B cell (primary cell): ENCODE data around the gene SFT2D1. TPM values are rescaled to one million over a fixed set of nuclear protein-coding genes. Genes with fewer than 3 reads are reported as not detected.

Source experiments
- ATAC-seq: fragments of 200-7000 bp; cut with Tn5 transposase; one replicate; pipeline ENCODE4 v1.10.0; 2021; ENCODE audit warnings: low read depth, mild to moderate bottlenecking, moderate number of reproducible peaks, moderate library complexity
- CTCF ChIA-PET: fragments of 350-600 bp; sonication (Branson Sonifier 250); formaldehyde crosslinking; loops from one replicate; lab custom pipeline; 2021; ENCODE audit warnings: antibody characterized with exemption, inconsistent platforms; lab: Charles Lee
- POLR2A ChIA-PET: fragments of 350-600 bp; sonication (Branson Sonifier 250); formaldehyde crosslinking; loops from one replicate; lab custom pipeline; 2021; ENCODE audit warnings: antibody characterized with exemption; lab: Charles Lee
- DNase-seq: peaks from one replicate; pipeline ENCODE4 v3.0.0; 2013
- H2AFZ ChIP-seq: 2 replicates; pipeline ENCODE4 v1.6.1; 2012; ENCODE audit warnings: mild to moderate bottlenecking, low read depth, low read length; ENCODE audit not compliant: insufficient read depth, poor library complexity, severe bottlenecking
- H3K27ac ChIP-seq, 2 donors: 1 replicate in 1 of 2; 2 replicates in 1 of 2; pipeline ENCODE4 v1.5.1; 2012 to 2013; ENCODE audit warnings: low read length in 2 of 2, mild to moderate bottlenecking in 2 of 2, moderate library complexity in 1 of 2
- H3K27me3 ChIP-seq, 4 experiments: fragments of 200-600 bp in 1 of 4; sonication (generic) in 1 of 4; replicated peaks in 1 of 4; 1 replicate in 2 of 4; 2 replicates in 2 of 4; pipeline versions ENCODE4 v1.6.1 to v1.7.0; 2013 to 2016; ENCODE audit warnings: low read length in 3 of 4, mild to moderate bottlenecking in 2 of 4, mixed read lengths in 1 of 4, moderate library complexity in 1 of 4; ENCODE audit not compliant: insufficient read depth in 4 of 4, control insufficient read depth in 3 of 4; ENCODE audit errors: control extremely low read depth in 1 of 4
- H3K36me3 ChIP-seq, 2 experiments: replicated peaks in 1 of 2; 1 replicate in 1 of 2; 2 replicates in 1 of 2; pipeline versions ENCODE4 v1.6.1 to v1.7.1; 2013; ENCODE audit warnings: low read length in 1 of 2; ENCODE audit not compliant: insufficient read depth in 2 of 2, control insufficient read depth in 1 of 2; ENCODE audit errors: control extremely low read depth in 1 of 2, extremely low read depth in 1 of 2
- H3K4me1 ChIP-seq, 2 donors: fragments of 200-600 bp in 1 of 2; sonication (generic) in 1 of 2; 1 replicate in 1 of 2; 2 replicates in 1 of 2; pipeline versions ENCODE4 v1.5.1 to v1.6.1; 2013 to 2017; ENCODE audit warnings: low read length in 2 of 2; ENCODE audit not compliant: control insufficient read depth in 2 of 2, insufficient read depth in 2 of 2
- H3K4me2 ChIP-seq: replicated peaks from 2 replicates; pipeline ENCODE3; 2012; ENCODE audit warnings: mild to moderate bottlenecking, low read depth, low read length; ENCODE audit not compliant: poor library complexity, severe bottlenecking
- H3K4me3 ChIP-seq, 5 experiments: fragments of 200-600 bp in 1 of 5; sonication (generic) in 1 of 5; 1 replicate in 3 of 5; 2 replicates in 2 of 5; pipeline versions ENCODE4 v1.5.1 to v1.7.0; 2011 to 2016; ENCODE audit warnings: low read length in 4 of 5, mild to moderate bottlenecking in 4 of 5, low read depth in 2 of 5, control low read depth in 1 of 5, moderate library complexity in 1 of 5; ENCODE audit not compliant: insufficient read depth in 1 of 5; ENCODE audit errors: control extremely low read depth in 1 of 5, extremely low read depth in 1 of 5
- H3K79me2 ChIP-seq: fragments of 200-600 bp; sonication (generic); one replicate; pipeline ENCODE4 v1.6.0; 2016; ENCODE audit warnings: low read length; ENCODE audit not compliant: control insufficient read depth, insufficient read depth
- H3K9ac ChIP-seq: fragments of 200-600 bp; sonication (generic); 2 replicates; pipeline ENCODE4 v1.6.1; 2017; ENCODE audit warnings: mild to moderate bottlenecking, low read length, moderate library complexity
- H3K9me3 ChIP-seq, 3 donors: one replicate each; pipeline versions ENCODE4 v1.6.1 to v1.7.1; 2013; ENCODE audit warnings: low read length in 2 of 3; ENCODE audit not compliant: control insufficient read depth in 2 of 3, insufficient read depth in 1 of 3; ENCODE audit errors: control extremely low read depth in 1 of 3
- H4K20me1 ChIP-seq: 2 replicates; pipeline ENCODE4 v1.6.0; 2012; ENCODE audit warnings: mild to moderate bottlenecking, low read length; ENCODE audit not compliant: insufficient read depth, control insufficient read depth, poor library complexity, severe bottlenecking
- H3K27ac Mint-ChIP-seq: one replicate; pipeline ENCODE4 v1.8.0; 2021; ENCODE audit warnings: mixed read lengths
- H3K27me3 Mint-ChIP-seq: one replicate; pipeline ENCODE4 v1.8.0; 2021; ENCODE audit warnings: mixed read lengths
- H3K4me1 Mint-ChIP-seq: one replicate; pipeline ENCODE4 v1.8.0; 2021; ENCODE audit warnings: mixed read lengths
- H3K4me3 Mint-ChIP-seq: one replicate; pipeline ENCODE4 v1.8.0; 2021; ENCODE audit warnings: mixed read lengths
- H3K9me3 Mint-ChIP-seq: one replicate; pipeline ENCODE4 v1.8.0; 2022; ENCODE audit warnings: mixed read lengths; ENCODE audit not compliant: insufficient read depth
- CTCF ChIP-seq: fragments of 200-600 bp; IDR thresholded peaks from one replicate; pipeline ENCODE4 v1.8.0; 2022; ENCODE audit warnings: antibody characterized with exemption, mild to moderate bottlenecking
- EZH2 ChIP-seq: IDR thresholded peaks from 2 replicates; pipeline ENCODE4 v1.6.1; 2012; ENCODE audit warnings: borderline replicate concordance, low read depth, mild to moderate bottlenecking, moderate library complexity, low read length; ENCODE audit not compliant: insufficient read depth, poor library complexity, severe bottlenecking
- WGBS: methylation state at CpG from one replicate; pipeline ENCODE4 v1.1.5; 2013; ENCODE audit warnings: missing lambda C conversion rate; ENCODE audit not compliant: insufficient coverage; 5-methylcytosine and 5-hydroxymethylcytosine counted together
- intact Hi-C: fragments of 100-400 bp; cut with micrococcal nuclease; formaldehyde crosslinking; loops from one replicate; pipeline ENCODE4 v1.10.0; 2022
- polyA plus RNA-seq: library from polyadenylated mRNA; depleted of rRNA; stranded (reverse); fragments of >200 nt; gene quantifications from 2 replicates; pipeline ENCODE4 v1.2.3, GENCODE V29; 2012
- total RNA-seq, 2 donors: library from RNA; stranded (reverse); fragments of 120-200 nt in 1 of 2; gene quantifications; 1 replicate in 1 of 2; 2 replicates in 1 of 2; pipeline versions ENCODE4 v1.2.3 to v1.2.4, GENCODE V29; 2013 to 2022

Gene SFT2D1
- total and polyA plus RNA-seq, 2 donors (not counting 1 experiment from before 2014, with no cell fraction given), result 38.2 to 59.0 TPM

DNA sequence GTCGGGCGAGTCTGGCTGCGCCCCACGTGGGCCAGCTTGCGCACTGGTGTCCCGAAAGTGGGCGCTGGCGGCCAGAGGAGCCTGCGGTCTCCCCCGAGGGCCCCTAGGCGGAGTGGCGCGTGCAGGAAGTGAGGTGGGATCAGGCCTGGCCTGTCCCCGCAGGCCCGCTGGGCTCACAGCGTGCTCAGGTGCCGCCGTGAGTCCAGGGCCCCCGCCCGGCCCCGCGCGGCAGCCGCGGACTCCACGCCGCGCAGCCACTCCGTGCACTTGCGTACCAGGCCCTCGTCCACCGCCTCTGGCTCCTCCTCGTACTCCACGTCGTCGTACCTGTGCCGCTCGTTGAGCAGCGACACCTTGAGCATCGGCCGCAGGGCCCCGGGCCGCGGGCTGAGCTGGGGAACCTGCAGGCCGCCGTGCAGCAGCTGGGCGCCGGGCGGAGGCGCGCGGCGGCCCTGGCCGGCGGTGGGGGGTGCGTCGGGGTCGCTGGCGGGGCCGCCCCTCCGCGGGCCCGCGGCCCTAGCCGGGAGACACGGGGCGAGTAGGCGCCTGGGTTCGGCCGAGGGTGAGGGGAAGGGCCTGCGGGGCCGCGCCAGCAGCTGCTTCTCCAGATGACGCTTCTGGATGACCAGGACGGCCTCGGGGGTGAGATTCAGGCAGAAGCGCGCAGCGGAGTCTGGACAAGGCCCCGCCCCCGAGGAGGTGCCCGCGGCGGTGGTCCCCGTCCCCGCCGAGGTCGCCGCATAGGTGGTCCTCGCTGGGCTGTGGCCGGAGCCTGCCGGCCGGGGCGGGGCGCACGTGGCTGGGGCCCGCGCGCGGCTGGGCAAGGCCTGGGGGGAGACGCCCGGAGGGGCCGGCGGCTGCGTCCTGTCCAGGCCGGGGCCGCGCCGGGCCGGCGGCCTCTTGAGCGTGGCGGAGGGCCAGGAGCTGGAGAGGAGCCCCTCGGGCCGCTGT, 35.0 kb downstream of the SFT2D1 start:
- H3K79me2 ChIP-seq, result no peaks in the 10 kb centered on the region
- peak; percentile 50 for ATAC-seq
- H3K9me3 ChIP-seq, result no peaks in the 10 kb centered on the region
- TF ChIP-seq CTCF, result no peak
- TF ChIP-seq EZH2, result peak; percentile 66
- H3K4me2 ChIP-seq, result peak overlapping the region; percentile 92
- H3K27me3 ChIP-seq, result peaks cover 0 to 50% (median 24%) of the 10 kb centered on the region in 4 experiments
- WGBS, result 4% methylated on average over 115 of the region's 115 CpGs
- intact Hi-C loops, result no loop called here
- DNase-seq, result peak; percentile 53
- no peaks in the 10 kb centered on the region for H4K20me1 ChIP-seq
- Mint-ChIP-seq H3K4me3 (peak overlapping the region; percentile 76), H3K9me3 (no peaks in the 10 kb centered on the region), H3K27me3 (peaks cover 49% of the 10 kb centered on the region), H3K4me1 (peaks cover 8% of the 10 kb centered on the region), H3K27ac (no peak overlapping the region)
- peak overlapping the region; percentile 71 for H2AFZ ChIP-seq
- peaks cover 13 to 17% of the 10 kb centered on the region in 2 donors for H3K4me1 ChIP-seq
- POLR2A ChIA-PET, result no interaction called here
- CTCF ChIA-PET, result interaction anchor here (6.7 to 15.9 kb wide), 2 partner anchors 32 to 90 kb away, joined by 61 to 266 read pairs; no protein-coding TSS in a partner anchor
- peak overlapping the region in 3 of 5 experiments; percentile 45 to 61 (median 51) for H3K4me3 ChIP-seq
- H3K36me3 ChIP-seq, result no peaks in the 10 kb centered on the region
- peak overlapping the region; percentile 57 for H3K9ac ChIP-seq
- no peak overlapping the region for H3K27ac ChIP-seq
